K562 (cell line): ENCODE measurements around the gene NAV2. TPM values are rescaled to one million over a fixed set of nuclear protein-coding genes. Genes with fewer than 3 reads are reported as not detected.

Experiments used
- ATAC-seq: fragments of 200-7000 bp; cut with Tn5 transposase; 3 replicates; pipeline ENCODE4 v1.9.1; 2020; ENCODE audit warnings: moderate library complexity
- BruUV-seq: library from RNA; stranded (reverse); fragments of 400-500 nt; replicated peaks from 2 replicates; lab custom pipeline; 2021; lab: Mats Ljungman, UMichigan
- CTCF ChIA-PET: fragments of 300-600 bp; formaldehyde crosslinking; extraction: SDS; loops from one replicate; lab custom pipeline; 2021; ENCODE audit warnings: low intra/inter-chr PET ratio; lab: Yijun Ruan, JAX
- POLR2A ChIA-PET: fragments of 300-600, 350-650 bp; sonication (Branson Sonifier 250); formaldehyde crosslinking; extraction: SDS; loops from one replicate; lab custom pipeline; 2021; ENCODE audit warnings: antibody characterized with exemption, inconsistent platforms; lab: Yijun Ruan, JAX
- DNase-seq, 4 experiments: peaks; one replicate each; pipeline versions ENCODE4 v3.0.0 to v3.0.0-alpha.2; 2011 to 2018; ENCODE audit warnings: low spot score in 3 of 4, mixed read lengths in 3 of 4; ENCODE audit errors: extremely low read depth in 1 of 4
- FAIRE-seq: peaks from 2 replicates; lab custom pipeline; 2011; peaks lifted over from hg19 to GRCh38; lab: Jason Lieb, UNC
- H2AFZ ChIP-seq: 2 replicates; pipeline ENCODE4 v1.6.0; 2011; ENCODE audit warnings: low read depth, low read length, control low read depth, inconsistent platforms
- H3K27ac ChIP-seq: fragments of 200-600 bp; 3 replicates; pipeline ENCODE4 v1.8.0; 2011; ENCODE audit warnings: low read depth, mild to moderate bottlenecking, control low read depth, inconsistent platforms, low read length, moderate library complexity, mixed read lengths; ENCODE audit errors: extremely low read depth
- H3K27me3 ChIP-seq, 2 experiments: fragments of 300-600 bp in 1 of 2; 2 replicates in 1 of 2; 3 replicates in 1 of 2; pipeline versions ENCODE4 v1.6.0 to v1.8.0; 2011; ENCODE audit warnings: inconsistent platforms in 2 of 2, low read length in 2 of 2, mild to moderate bottlenecking in 1 of 2, mixed read lengths in 1 of 2, moderate library complexity in 1 of 2; ENCODE audit not compliant: control insufficient read depth in 2 of 2, insufficient read depth in 2 of 2
- H3K36me3 ChIP-seq: fragments of 300-600 bp; 3 replicates; pipeline ENCODE4 v1.8.0; 2011; ENCODE audit warnings: mild to moderate bottlenecking, low read length, inconsistent platforms; ENCODE audit not compliant: control insufficient read depth, insufficient read depth
- H3K4me1 ChIP-seq, 2 experiments: fragments of 200-600 bp in 1 of 2; replicated peaks in 1 of 2; 2 replicates in 1 of 2; 3 replicates in 1 of 2; pipeline versions ENCODE4 v1.5.1 to v1.8.0; 2011; ENCODE audit warnings: inconsistent platforms in 2 of 2, low read length in 2 of 2, mild to moderate bottlenecking in 1 of 2, mixed read lengths in 1 of 2, moderate library complexity in 1 of 2; ENCODE audit not compliant: control insufficient read depth in 2 of 2, insufficient read depth in 2 of 2
- H3K4me2 ChIP-seq: 2 replicates; pipeline ENCODE4 v1.6.1; 2011; ENCODE audit warnings: low read length, control low read depth, inconsistent platforms, mixed read lengths; ENCODE audit not compliant: insufficient read depth
- H3K4me3 ChIP-seq: fragments of 200-600 bp; sonication (generic), shearing (Covaris generic); 2 replicates; pipeline ENCODE4 v1.5.1; 2016; ENCODE audit warnings: control low read depth, inconsistent platforms
- H3K79me2 ChIP-seq: fragments of 200-600 bp; 3 replicates; pipeline ENCODE4 v1.8.0; 2011; ENCODE audit warnings: low read length, inconsistent platforms; ENCODE audit not compliant: control insufficient read depth, insufficient read depth
- H3K9ac ChIP-seq, 2 experiments: 2 replicates each; pipeline versions ENCODE4 v1.6.0 to v1.6.1; 2011; ENCODE audit warnings: low read depth in 2 of 2, low read length in 2 of 2, control low read depth in 1 of 2, inconsistent platforms in 1 of 2, mild to moderate bottlenecking in 1 of 2, mixed read lengths in 1 of 2; ENCODE audit not compliant: insufficient read depth in 1 of 2
- H3K9me1 ChIP-seq: one replicate; pipeline ENCODE4 v1.6.0; 2011; ENCODE audit warnings: inconsistent platforms, mild to moderate bottlenecking, low read length, moderate library complexity; ENCODE audit not compliant: control insufficient read depth, insufficient read depth
- H3K9me3 ChIP-seq: replicated peaks from 2 replicates; pipeline ENCODE4 v1.5.1; 2011; ENCODE audit warnings: low read depth, low read length, inconsistent platforms; ENCODE audit not compliant: control insufficient read depth, insufficient read depth
- H4K20me1 ChIP-seq: replicated peaks from 2 replicates; pipeline ENCODE4 v1.6.1; 2011; ENCODE audit warnings: low read length, inconsistent platforms, mixed read lengths; ENCODE audit not compliant: control insufficient read depth, insufficient read depth
- MEIS2 ChIP-seq: fragments of 450-650 bp; IDR thresholded peaks from 2 replicates; pipeline ENCODE4 v1.6.1; 2014; ENCODE audit warnings: mild to moderate bottlenecking; ENCODE audit not compliant: partially characterized antibody
- TAF1 ChIP-seq: IDR thresholded peaks from 2 replicates; pipeline ENCODE4 v1.6.1; 2011; ENCODE audit warnings: mild to moderate bottlenecking, low read length, moderate library complexity; ENCODE audit not compliant: insufficient read depth, control insufficient read depth, severe bottlenecking; ENCODE audit errors: extremely low read depth
- ZBTB8A ChIP-seq: fragments of 450-650 bp; IDR thresholded peaks from 2 replicates; pipeline ENCODE4 v1.6.1; 2018; ENCODE audit warnings: mild to moderate bottlenecking, moderate library complexity; ENCODE audit not compliant: partially characterized antibody
- ZNF134 ChIP-seq: fragments of 250-450 bp; sonication (Bioruptor Pico); conservative IDR thresholded peaks from 2 replicates; pipeline ENCODE4 v1.4.0; 2020
- ZNF507 ChIP-seq: conservative IDR thresholded peaks from 2 replicates; pipeline ENCODE4 v1.6.1; 2017; ENCODE audit warnings: missing genetic modification characterization, missing compliant biosample characterization
- WGBS: fragments of 100-300 bp; shearing (Covaris generic); methylation state at CpG from one replicate; pipeline ENCODE4 v1.1.6; 2016; ENCODE audit warnings: low coverage, mixed read lengths; ENCODE audit not compliant: insufficient coverage; ENCODE audit errors: missing lambda C conversion rate; 5-methylcytosine and 5-hydroxymethylcytosine counted together
- in situ Hi-C: fragments of 300-500 bp; cut with MboI; formaldehyde crosslinking; loops from 4 replicates; pipeline ENCODE4 v1.15.0; 2018; ENCODE audit warnings: inconsistent platforms, mixed read lengths
- intact Hi-C: fragments of 100-400 bp; cut with micrococcal nuclease; formaldehyde crosslinking; loops from 2 replicates; pipeline ENCODE4 v1.14.2; 2022
- polyA plus RNA-seq, 8 experiments: library from polyadenylated mRNA; depleted of rRNA in 4 of 8; stranded (reverse) in 5 of 8; unstranded in 3 of 8; fragments of >200 nt; fragmentation: Nextera tagmentation in 2 of 8; fragmentation: Illumina TruSeq in 1 of 8; extraction: Ambion mirVana in 2 of 8; extraction: Trizol in 1 of 8; gene quantifications; 2 replicates each; pipeline versions ENCODE4 v1.2.1 to v1.2.3, GENCODE V29; 2011 to 2014; ENCODE audit warnings: inconsistent platforms in 1 of 8, missing spikeins in 1 of 8
- total RNA-seq, 7 experiments: library from RNA; depleted of rRNA in 6 of 7; stranded (reverse); fragments of >200 nt in 6 of 7; fragmentation: Illumina TruSeq in 2 of 7; extraction: Trizol in 2 of 7; gene quantifications; 2 replicates each; pipeline versions ENCODE4 v1.2.1 to v1.2.3, GENCODE V29; 2011 to 2021; ENCODE audit warnings: low replicate concordance in 1 of 7

The NAV2 gene
- total and polyA plus RNA-seq, 9 of the 15 experiments (the other 6 are each of a cell fraction or from before 2014, with no cell fraction given) = 0.03 to 0.35 (median 0.05) TPM

DNA sequence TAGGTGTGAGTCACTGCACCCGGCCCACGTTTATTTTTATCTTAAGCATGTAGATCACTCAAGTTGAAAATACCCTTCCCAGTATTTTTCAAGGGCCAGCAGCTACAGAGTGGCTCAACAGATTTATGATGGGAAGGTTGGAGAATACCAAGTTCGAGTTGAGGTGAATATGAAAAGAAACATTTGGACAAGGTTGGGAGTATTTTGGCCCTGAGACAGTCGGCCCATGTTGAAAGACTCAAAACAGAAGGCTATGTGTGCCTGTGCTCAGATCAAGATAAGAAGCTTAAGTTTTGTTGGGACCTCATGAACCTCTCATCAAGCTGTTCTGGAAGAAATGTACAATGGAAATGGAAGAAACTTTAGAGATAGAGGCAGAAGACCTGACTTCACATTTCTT lies 248.6 kb downstream of the NAV2 start:
- no peak for FAIRE-seq
- H3K36me3 ChIP-seq = no peaks in the 10 kb centered on the region
- intact Hi-C loops (no loop called here), in situ Hi-C loops (loop anchor here (5.0 kb wide), 1 partner anchor 66 kb away; no protein-coding TSS in a partner anchor)
- no peak overlapping the region for H3K9ac ChIP-seq
- no peak for DNase-seq
- H3K9me1 ChIP-seq = no peaks in the 10 kb centered on the region
- POLR2A ChIA-PET = interaction anchor here (0.7 kb wide), 1 partner anchor 35 kb away, joined by 3 read pairs; no protein-coding TSS in a partner anchor
- H3K4me2 ChIP-seq = no peak overlapping the region
- no peak overlapping the region for H3K4me3 ChIP-seq
- H2AFZ ChIP-seq = no peak overlapping the region
- no TSS peak for BruUV-seq
- TF ChIP-seq TAF1 (no peak), MEIS2 (peak; percentile 5), ZBTB8A (no peak)
- H3K27me3 ChIP-seq = no peaks in the 10 kb centered on the region
- no peaks in the 10 kb centered on the region for H3K9me3 ChIP-seq
- ATAC-seq = no peak
- no peaks in the 10 kb centered on the region for H4K20me1 ChIP-seq
- no peak overlapping the region for H3K27ac ChIP-seq
- 0% methylated on average over 4 of the region's 4 CpGs for WGBS
- no peaks in the 10 kb centered on the region for H3K79me2 ChIP-seq
- CTCF ChIA-PET = no interaction called here
- H3K4me1 ChIP-seq = peaks cover 0 to 7% of the 10 kb centered on the region in 2 experiments; a peak in 3 of 5 replicates

DNA sequence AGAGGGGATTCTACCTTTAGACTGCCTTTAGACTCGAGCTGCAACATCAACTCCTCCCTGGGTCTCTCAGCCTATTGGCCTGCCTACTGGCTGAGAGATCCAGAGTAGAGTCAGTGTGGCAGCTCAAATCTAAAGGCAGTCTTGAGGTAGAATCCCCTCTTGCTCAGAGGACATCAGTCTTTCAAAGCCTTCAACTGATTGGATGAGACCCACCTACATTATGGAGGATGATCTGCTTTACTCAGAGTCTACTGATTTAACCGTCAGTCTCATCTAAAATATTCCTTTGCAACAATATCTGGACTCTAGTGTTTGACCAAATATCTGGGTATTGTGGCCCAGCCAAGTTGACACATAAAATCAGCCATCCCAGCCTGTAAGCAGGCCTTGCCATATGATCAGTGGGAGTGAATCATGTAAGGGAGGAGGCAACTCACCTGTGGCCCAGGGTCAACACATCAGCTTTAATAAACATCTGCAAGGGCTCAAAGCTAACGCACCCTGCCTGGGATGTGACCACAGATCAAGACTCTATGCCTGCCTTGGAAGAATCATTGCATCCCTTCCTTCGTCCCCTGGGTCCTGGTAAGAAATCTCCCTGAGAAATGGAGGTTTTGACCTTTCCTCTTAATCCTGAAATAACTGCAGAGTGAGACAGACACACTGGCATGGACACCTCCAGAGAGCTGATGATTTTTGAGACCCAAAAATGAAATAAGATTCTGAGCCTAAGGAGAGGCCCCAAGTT lies 249.6 kb downstream of the NAV2 start:
- 51% methylated on average over 4 of the region's 4 CpGs for WGBS
- no peak for ATAC-seq
- Histone ChIP-seq H3K4me2 (no peak overlapping the region), H2AFZ (no peak overlapping the region), H4K20me1 (no peaks in the 10 kb centered on the region), H3K4me1 (peaks cover 0 to 7% of the 10 kb centered on the region in 2 experiments; a peak in 3 of 5 replicates), H3K9ac (no peak overlapping the region), H3K9me3 (no peaks in the 10 kb centered on the region), H3K4me3 (no peak overlapping the region), H3K9me1 (no peaks in the 10 kb centered on the region), H3K27ac (no peak overlapping the region), H3K27me3 (no peaks in the 10 kb centered on the region), H3K79me2 (no peaks in the 10 kb centered on the region), H3K36me3 (no peaks in the 10 kb centered on the region)
- intact Hi-C loops (no loop called here), in situ Hi-C loops (loop anchor here (5.0 kb wide), 1 partner anchor 65 kb away; no protein-coding TSS in a partner anchor)
- no peak for DNase-seq
- TF ChIP-seq ZNF507 (tag) (no peak), ZNF134 (CRISPR knock-in tag) (peak; percentile 88)
- CTCF ChIA-PET = no interaction called here
- POLR2A ChIA-PET = interaction anchor here (0.7 to 1.3 kb wide), 3 partner anchors 10 to 34 kb away, joined by 3 to 4 read pairs (median 3); no protein-coding TSS in a partner anchor
- no TSS peak for BruUV-seq
- no peak for FAIRE-seq
